AG04449 (cell line): Measurements from ENCODE around the gene OTOF.
A peak's percentile ranks its signal among the peaks of the same experiment; 100 is the strongest.

Source experiments
- CTCF ChIA-PET: fragments of 350-600 bp; formaldehyde crosslinking; extraction: SDS; loops from one replicate; lab custom pipeline; 2021; ENCODE audit warnings: antibody characterized with exemption; lab: Yijun Ruan, JAX
- POLR2A ChIA-PET: fragments of 400-600, 350-600 bp; formaldehyde crosslinking; extraction: SDS; loops from one replicate; lab custom pipeline; 2020; ENCODE audit warnings: antibody characterized with exemption, inconsistent platforms; lab: Yijun Ruan, JAX
- DNase-seq: peaks from one replicate; pipeline ENCODE4 v3.0.0-alpha.2; 2010; ENCODE audit warnings: low read depth, low spot score
- H3K4me3 ChIP-seq: 2 replicates; pipeline ENCODE4 v1.5.1; 2011; ENCODE audit warnings: low read depth, mild to moderate bottlenecking, control low read depth, low read length
- CTCF ChIP-seq: IDR thresholded peaks from one replicate; pipeline ENCODE4 v1.5.1; 2011; ENCODE audit warnings: mild to moderate bottlenecking, moderate library complexity, low read length, control low read depth, inconsistent platforms; ENCODE audit not compliant: insufficient read depth; ENCODE audit errors: missing control alignments

Gene OTOF

GRCh38 chr2:26438926-26439325 is 39.0 kb downstream of the OTOF start:
- ChIA-PET POLR2A (no interaction called here), CTCF (interaction anchor here (0.7 to 1.4 kb wide), 3 partner anchors 13 to 139 kb away, joined by 3 to 4 read pairs (median 3); no protein-coding TSS in a partner anchor)
- no peak overlapping the region for H3K4me3 ChIP-seq
- no peak for TF ChIP-seq CTCF
- no peak for DNase-seq

- CTCF ChIA-PET: interaction anchor here (1.4 kb wide), 1 partner anchor 139 kb away, joined by 3 read pairs; no protein-coding TSS in a partner anchor
- no peak overlapping the region for H3K4me3 ChIP-seq
- peak; percentile 10 for TF ChIP-seq CTCF
- POLR2A ChIA-PET: no interaction called here
- no peak for DNase-seq
These were observed 39.4 kb downstream of the OTOF start for GRCh38 chr2:26438526-26438925.

GRCh38 chr2:26435106-26435505 is 42.8 kb downstream of the OTOF start:
- CTCF ChIA-PET: interaction anchor here (1.4 kb wide), 1 partner anchor 35 kb away, joined by 4 read pairs; no protein-coding TSS in a partner anchor
- no peak for DNase-seq
- TF ChIP-seq CTCF: no peak
- H3K4me3 ChIP-seq: no peak overlapping the region
- POLR2A ChIA-PET: no interaction called here

GRCh38 chr2:26432859-26433258 is 45.1 kb downstream of the OTOF start:
- no peak for TF ChIP-seq CTCF
- DNase-seq: no peak
- ChIA-PET POLR2A (no interaction called here), CTCF (interaction anchor here (1.0 kb wide), 1 partner anchor 30 kb away, joined by 3 read pairs; no protein-coding TSS in a partner anchor)
- no peak overlapping the region for H3K4me3 ChIP-seq

- no peak for TF ChIP-seq CTCF
- no peak for DNase-seq
- no peak overlapping the region for H3K4me3 ChIP-seq
- ChIA-PET POLR2A (no interaction called here), CTCF (interaction anchor here (1.0 to 1.3 kb wide), 2 partner anchors 10 to 30 kb away, joined by 3 to 5 read pairs; no protein-coding TSS in a partner anchor)
These were observed 45.6 kb downstream of the OTOF start for GRCh38 chr2:26432363-26432762.

GRCh38 chr2:26430826-26431225 is 47.1 kb downstream of the OTOF start:
- TF ChIP-seq CTCF: no peak

More at GRCh38 chr2:26430826-26431225, 47.1 kb downstream of the OTOF start:
- no peak for DNase-seq
- ChIA-PET POLR2A (no interaction called here), CTCF (interaction anchor here (1.3 kb wide), 1 partner anchor 8 kb away, joined by 5 read pairs; no protein-coding TSS in a partner anchor)
- H3K4me3 ChIP-seq: no peak overlapping the region
